Upper lobe of right lung (tissue), 1 donor: ENCODE results near the gene LZTS2. TPM values are rescaled to one million over a fixed set of nuclear protein-coding genes. Genes with fewer than 3 reads are reported as not detected.

ENCODE experiments used
- ATAC-seq: fragments of 200-7000 bp; cut with Tn5 transposase; one replicate; pipeline ENCODE4 v1.9.1; 2020; ENCODE audit warnings: mild to moderate bottlenecking, moderate library complexity
- DNase-seq: peaks from one replicate; pipeline ENCODE4 v3.0.0-alpha.2; 2020
- H3K27ac ChIP-seq: fragments of 200-600 bp; one replicate; pipeline ENCODE4 v1.8.0; 2022
- H3K27me3 ChIP-seq: fragments of 200-600 bp; one replicate; pipeline ENCODE4 v1.8.0; 2022; ENCODE audit warnings: mild to moderate bottlenecking
- H3K36me3 ChIP-seq: fragments of 200-600 bp; one replicate; pipeline ENCODE4 v1.8.0; 2022
- H3K4me1 ChIP-seq: fragments of 200-600 bp; one replicate; pipeline ENCODE4 v1.8.0; 2022
- H3K4me3 ChIP-seq: fragments of 200-600 bp; one replicate; pipeline ENCODE4 v1.8.0; 2022; ENCODE audit warnings: mild to moderate bottlenecking
- H3K9me3 ChIP-seq: fragments of 200-600 bp; one replicate; pipeline ENCODE4 v1.8.0; 2022
- intact Hi-C: fragments of 100-400 bp; cut with DNase I; formaldehyde crosslinking; loops from one replicate; pipeline ENCODE4 v1.11.0; 2022
- total RNA-seq: library from RNA; stranded (reverse); fragmentation: NEBNext Ultra II Directional; extraction: Animal tissue kit (Norgen Biotek cat#: 25700); gene quantifications from one replicate; pipeline ENCODE4 v1.2.1, GENCODE V29; 2021
- TF ChIP-seq, protein P1 (sequence below): fragments of 200-600 bp; IDR thresholded peaks from one replicate; pipeline ENCODE4 v1.8.0; 2022; ENCODE audit warnings: antibody characterized with exemption
- donor health status: DM: no; HTN: yes; CAD: no; lungs with severe emphysema.

The LZTS2 gene
- total RNA-seq, 1 donor from 2014 or later: 50.0 TPM

DNA sequence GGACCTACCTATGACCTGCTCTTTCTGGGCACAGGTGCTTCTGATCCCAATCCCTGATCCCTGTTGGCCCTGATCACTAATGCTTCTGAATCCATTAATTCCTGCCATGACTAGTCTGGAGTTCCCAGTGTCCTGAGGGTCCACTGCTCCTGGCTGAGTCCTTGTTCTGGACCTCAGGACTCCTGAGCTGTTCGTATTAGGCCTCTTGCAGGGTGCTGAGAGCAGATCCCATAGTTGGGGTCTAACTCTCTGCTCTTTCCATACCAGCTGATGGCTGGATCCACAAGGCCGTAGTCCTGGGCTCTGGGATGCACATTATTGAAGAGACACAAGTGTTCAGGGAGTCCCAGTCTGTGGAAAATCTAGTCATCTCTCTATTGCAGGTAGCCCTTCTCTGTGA lies 19.3 kb upstream of the LZTS2 start:
- TF ChIP-seq, protein P1, sequence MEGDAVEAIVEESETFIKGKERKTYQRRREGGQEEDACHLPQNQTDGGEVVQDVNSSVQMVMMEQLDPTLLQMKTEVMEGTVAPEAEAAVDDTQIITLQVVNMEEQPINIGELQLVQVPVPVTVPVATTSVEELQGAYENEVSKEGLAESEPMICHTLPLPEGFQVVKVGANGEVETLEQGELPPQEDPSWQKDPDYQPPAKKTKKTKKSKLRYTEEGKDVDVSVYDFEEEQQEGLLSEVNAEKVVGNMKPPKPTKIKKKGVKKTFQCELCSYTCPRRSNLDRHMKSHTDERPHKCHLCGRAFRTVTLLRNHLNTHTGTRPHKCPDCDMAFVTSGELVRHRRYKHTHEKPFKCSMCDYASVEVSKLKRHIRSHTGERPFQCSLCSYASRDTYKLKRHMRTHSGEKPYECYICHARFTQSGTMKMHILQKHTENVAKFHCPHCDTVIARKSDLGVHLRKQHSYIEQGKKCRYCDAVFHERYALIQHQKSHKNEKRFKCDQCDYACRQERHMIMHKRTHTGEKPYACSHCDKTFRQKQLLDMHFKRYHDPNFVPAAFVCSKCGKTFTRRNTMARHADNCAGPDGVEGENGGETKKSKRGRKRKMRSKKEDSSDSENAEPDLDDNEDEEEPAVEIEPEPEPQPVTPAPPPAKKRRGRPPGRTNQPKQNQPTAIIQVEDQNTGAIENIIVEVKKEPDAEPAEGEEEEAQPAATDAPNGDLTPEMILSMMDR: no peak
- no peak for ATAC-seq
- peaks cover 34% of the 10 kb centered on the region for H3K36me3 ChIP-seq
- no peaks in the 10 kb centered on the region for H3K9me3 ChIP-seq
- H3K27ac ChIP-seq: no peak overlapping the region
- H3K27me3 ChIP-seq: no peaks in the 10 kb centered on the region
- H3K4me1 ChIP-seq: no peaks in the 10 kb centered on the region
- no peak for DNase-seq
- intact Hi-C loops: no loop called here
- no peak overlapping the region for H3K4me3 ChIP-seq

DNA sequence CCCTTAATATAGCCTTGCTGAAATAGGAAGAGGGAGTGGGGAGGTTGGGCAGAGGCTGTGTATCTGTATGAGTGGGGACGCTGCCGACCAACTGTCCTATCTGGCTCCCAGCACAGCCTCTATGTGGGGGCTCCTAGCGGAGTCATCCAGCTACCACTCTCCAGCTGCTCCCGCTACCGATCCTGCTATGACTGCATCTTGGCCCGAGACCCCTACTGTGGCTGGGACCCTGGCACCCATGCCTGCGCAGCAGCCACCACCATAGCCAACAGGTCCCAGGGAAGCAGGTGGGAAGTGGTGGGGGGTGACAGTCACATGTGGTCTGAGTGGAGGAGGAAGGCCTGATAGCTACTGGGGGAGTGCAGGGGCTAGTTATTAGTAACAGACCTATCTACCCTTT lies 18.9 kb upstream of the LZTS2 start:
- Histone ChIP-seq H3K27me3 (no peaks in the 10 kb centered on the region), H3K27ac (no peak overlapping the region), H3K4me1 (no peaks in the 10 kb centered on the region), H3K9me3 (no peaks in the 10 kb centered on the region), H3K36me3 (peaks cover 38% of the 10 kb centered on the region), H3K4me3 (no peak overlapping the region)
- intact Hi-C loops: no loop called here
- DNase-seq (no peak), ATAC-seq (no peak)
- TF ChIP-seq, protein P1: no peak

GRCh38 chr10:100981178-100981772 lies 18.3 kb upstream of the LZTS2 start:
- intact Hi-C loops: no loop called here
- Histone ChIP-seq H3K4me3 (no peak overlapping the region), H3K9me3 (no peaks in the 10 kb centered on the region), H3K27ac (no peak overlapping the region), H3K36me3 (peaks cover 44% of the 10 kb centered on the region), H3K4me1 (peaks cover 4% of the 10 kb centered on the region), H3K27me3 (no peaks in the 10 kb centered on the region)
- ATAC-seq: no peak
- TF ChIP-seq, protein P1: no peak
- DNase-seq: no peak

- H3K27me3 ChIP-seq: no peaks in the 10 kb centered on the region
- no peaks in the 10 kb centered on the region for H3K9me3 ChIP-seq
- peaks cover 15% of the 10 kb centered on the region for H3K4me1 ChIP-seq
- ATAC-seq: no peak
- intact Hi-C loops: no loop called here
- no peak overlapping the region for H3K27ac ChIP-seq
- peaks cover 44% of the 10 kb centered on the region for H3K36me3 ChIP-seq
- H3K4me3 ChIP-seq: no peak overlapping the region
- no peak for DNase-seq
- TF ChIP-seq, protein P1: no peak
Observed at GRCh38 chr10:100982916-100983830, 16.4 kb upstream of the LZTS2 start.

- H3K9me3 ChIP-seq: no peaks in the 10 kb centered on the region
- no peak overlapping the region for H3K27ac ChIP-seq
- no peaks in the 10 kb centered on the region for H3K27me3 ChIP-seq
- intact Hi-C loops: no loop called here
- TF ChIP-seq, protein P1: no peak
- H3K4me3 ChIP-seq: no peak overlapping the region
- H3K4me1 ChIP-seq: peaks cover 17% of the 10 kb centered on the region
- DNase-seq (no peak), ATAC-seq (no peak)
- peaks cover 44% of the 10 kb centered on the region for H3K36me3 ChIP-seq
Observed at GRCh38 chr10:100983868-100984671, 15.5 kb upstream of the LZTS2 start.
